IPS-15b (cell line): ENCODE data around the gene ARL15.

ENCODE experiments used
- H3K27me3 ChIP-seq: one replicate; pipeline ENCODE4 v1.6.1; 2013; ENCODE audit warnings: low read length; ENCODE audit not compliant: control insufficient read depth, insufficient read depth
- H3K36me3 ChIP-seq: one replicate; pipeline ENCODE4 v1.6.1; 2013; ENCODE audit warnings: low read length; ENCODE audit not compliant: control insufficient read depth, insufficient read depth
- H3K4me1 ChIP-seq: one replicate; pipeline ENCODE4 v1.6.1; 2013; ENCODE audit warnings: mild to moderate bottlenecking, low read length; ENCODE audit not compliant: control insufficient read depth, insufficient read depth
- H3K4me3 ChIP-seq: one replicate; pipeline ENCODE4 v1.5.1; 2013; ENCODE audit warnings: low read depth, low read length
- H3K9ac ChIP-seq: one replicate; pipeline ENCODE4 v1.6.1; 2013; ENCODE audit warnings: low read depth, mild to moderate bottlenecking, low read length
- H3K9me3 ChIP-seq: one replicate; pipeline ENCODE4 v1.6.1; 2013; ENCODE audit warnings: mild to moderate bottlenecking, low read length; ENCODE audit not compliant: control insufficient read depth, insufficient read depth

ARL15 gene

DNA sequence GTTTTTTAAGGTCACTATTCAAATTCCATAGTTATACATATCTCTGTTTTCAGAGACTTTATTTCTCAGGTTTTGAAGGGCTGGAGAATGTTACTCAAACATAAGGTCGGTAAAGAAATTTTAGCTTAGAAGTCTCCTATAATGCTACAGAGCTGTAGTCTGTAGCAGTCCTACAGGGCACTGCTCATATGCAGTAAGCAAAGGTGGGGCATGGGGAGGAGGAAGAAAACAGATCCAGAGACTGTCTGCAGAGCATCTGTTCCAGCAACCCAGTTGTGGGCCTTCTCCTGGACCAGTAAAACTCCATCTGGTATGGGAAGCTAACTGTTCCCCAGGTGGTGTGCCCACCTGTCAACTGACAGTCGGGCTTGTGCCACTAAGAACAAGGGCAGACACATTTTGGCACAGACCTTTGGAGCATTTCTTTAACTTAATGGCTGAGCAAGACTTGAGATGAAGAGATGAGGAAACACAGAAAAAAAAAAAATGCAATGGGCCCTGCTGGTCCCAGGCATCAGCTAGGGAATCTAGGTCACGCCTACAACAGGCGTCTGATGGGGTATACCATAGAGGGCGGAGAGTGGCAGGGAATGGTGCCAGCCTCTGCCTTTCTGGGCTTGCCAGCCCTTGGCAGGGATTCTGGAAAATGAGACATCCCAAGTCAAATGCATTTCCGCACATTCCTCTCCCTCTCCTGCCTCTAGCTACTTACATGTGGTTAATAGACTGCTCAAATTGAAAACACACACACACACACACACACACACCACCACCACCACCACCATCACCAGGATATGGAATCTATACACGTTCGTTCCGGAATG lies 218.9 kb downstream of the ARL15 start:
- Histone ChIP-seq H3K9ac (no peak overlapping the region), H3K4me1 (peaks cover 11% of the 10 kb centered on the region)

DNA sequence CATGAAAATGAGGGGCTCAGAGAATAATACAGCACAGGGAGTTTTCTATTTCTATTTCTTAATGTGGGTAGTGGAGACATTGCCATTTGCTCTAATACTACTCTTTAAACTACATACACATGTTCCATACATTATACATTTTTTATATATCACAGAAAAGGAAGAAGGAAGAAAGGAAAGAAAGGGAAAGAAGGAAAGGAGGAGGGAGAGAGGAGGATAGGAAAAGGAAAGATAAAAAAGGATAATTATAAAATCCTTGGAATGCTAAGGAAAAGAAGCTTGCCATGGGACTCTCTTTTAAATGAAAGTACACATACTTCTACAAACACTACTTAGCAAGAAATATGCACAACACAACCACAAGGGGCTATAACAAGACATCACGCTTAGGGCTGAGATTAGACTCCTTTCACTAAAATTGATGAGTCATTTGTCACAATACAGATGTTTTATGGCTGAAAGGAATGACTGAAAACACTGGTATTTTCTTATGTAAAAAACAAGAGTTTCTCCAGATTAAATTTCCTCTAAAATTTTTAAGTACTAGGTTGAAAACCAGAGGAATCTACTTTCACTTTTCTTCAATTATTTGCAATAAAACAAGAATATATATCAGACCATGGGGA lies 219.8 kb downstream of the ARL15 start:
- Histone ChIP-seq H3K27me3 (no peaks in the 10 kb centered on the region), H3K4me1 (peaks cover 11% of the 10 kb centered on the region), H3K9ac (no peak overlapping the region), H3K36me3 (no peaks in the 10 kb centered on the region), H3K9me3 (no peaks in the 10 kb centered on the region), H3K4me3 (no peak overlapping the region)

More for the DNA sequence above, 218.9 kb downstream of the ARL15 start:
- Histone ChIP-seq H3K4me3 (no peak overlapping the region), H3K36me3 (no peaks in the 10 kb centered on the region), H3K9me3 (no peaks in the 10 kb centered on the region), H3K27me3 (no peaks in the 10 kb centered on the region)

DNA sequence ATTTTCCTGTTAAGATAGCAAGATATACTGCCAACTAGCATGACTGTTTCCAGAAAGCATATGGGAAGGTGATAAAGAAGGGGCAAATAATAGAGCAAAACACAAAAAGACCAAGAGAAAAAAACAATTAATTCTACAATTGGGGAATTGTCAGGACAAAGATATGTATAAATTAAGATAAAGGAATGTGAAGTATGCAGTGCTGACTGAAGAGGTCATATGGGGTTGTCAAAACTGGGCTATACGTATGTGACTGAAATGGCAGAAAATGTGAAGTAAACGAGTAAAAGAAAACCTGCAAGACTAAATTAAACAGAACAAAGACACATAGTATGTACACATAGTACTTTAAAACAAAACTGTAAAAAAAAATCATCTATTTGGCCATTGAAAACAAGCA lies 222.3 kb downstream of the ARL15 start:
- Histone ChIP-seq H3K27me3 (no peaks in the 10 kb centered on the region), H3K4me3 (no peak overlapping the region), H3K36me3 (no peaks in the 10 kb centered on the region), H3K9me3 (no peaks in the 10 kb centered on the region), H3K4me1 (peaks cover 11% of the 10 kb centered on the region), H3K9ac (no peak overlapping the region)

DNA sequence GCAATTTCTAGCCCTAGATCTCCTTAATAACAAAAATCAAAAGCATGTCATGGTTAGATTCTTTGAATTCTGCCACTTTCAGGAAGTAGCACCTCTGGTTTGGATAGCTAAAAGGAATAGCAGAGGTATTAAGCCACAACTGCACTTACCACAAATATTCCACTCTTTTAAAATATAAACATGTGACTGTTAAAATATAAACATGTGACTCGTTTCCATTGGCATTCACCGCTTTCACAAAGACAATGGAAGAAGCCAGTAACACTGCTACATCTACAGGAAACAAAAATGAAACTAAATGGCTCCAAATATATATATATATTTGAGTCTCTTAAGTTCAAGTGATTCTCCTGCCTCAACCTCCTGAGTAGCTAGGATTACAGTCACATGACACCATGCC lies 222.9 kb downstream of the ARL15 start:
- Histone ChIP-seq H3K4me1 (peaks cover 11% of the 10 kb centered on the region), H3K4me3 (no peak overlapping the region), H3K27me3 (no peaks in the 10 kb centered on the region), H3K36me3 (no peaks in the 10 kb centered on the region), H3K9ac (no peak overlapping the region), H3K9me3 (no peaks in the 10 kb centered on the region)

DNA sequence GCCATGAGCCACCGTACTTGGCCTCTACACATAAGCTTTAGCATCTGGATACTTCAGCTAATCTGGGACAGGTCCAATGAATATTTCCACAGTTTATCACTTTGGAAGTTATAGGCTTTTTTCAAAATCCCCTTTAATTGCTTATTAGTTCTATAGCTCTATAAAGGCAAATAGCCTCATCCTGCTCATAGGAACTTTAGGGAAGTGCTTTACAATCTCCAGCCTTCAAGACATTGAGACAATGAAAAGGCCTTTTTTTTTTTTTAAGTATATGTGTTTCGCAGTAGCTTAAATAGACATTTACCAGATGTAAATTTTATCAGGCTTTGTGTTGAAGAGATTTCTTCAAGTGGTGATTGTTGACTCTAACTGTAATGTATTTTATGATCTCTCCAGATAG lies 224.2 kb downstream of the ARL15 start:
- no peaks in the 10 kb centered on the region for H3K27me3 ChIP-seq
- no peak overlapping the region for H3K4me3 ChIP-seq
- peaks cover 11% of the 10 kb centered on the region for H3K4me1 ChIP-seq
- no peaks in the 10 kb centered on the region for H3K36me3 ChIP-seq
- H3K9ac ChIP-seq, result no peak overlapping the region
- no peaks in the 10 kb centered on the region for H3K9me3 ChIP-seq

DNA sequence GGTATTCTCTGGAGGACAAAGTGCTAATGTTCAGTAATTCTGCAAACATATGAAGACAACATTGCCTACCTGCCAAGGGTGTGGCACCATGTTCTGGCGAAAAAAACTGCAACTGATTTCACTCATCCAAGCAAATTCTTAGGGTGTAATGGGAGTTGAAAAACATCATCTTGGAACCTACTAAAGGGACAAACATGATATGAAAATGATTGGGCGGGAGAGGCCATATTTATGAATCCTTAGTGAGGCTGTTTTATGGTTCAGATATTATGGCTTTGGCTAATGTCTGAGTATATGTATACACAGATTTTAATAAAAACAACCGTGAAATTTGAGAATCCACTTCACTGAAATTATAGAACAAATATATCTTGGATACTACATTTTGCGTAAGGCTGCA lies 225.7 kb downstream of the ARL15 start:
- no peaks in the 10 kb centered on the region for H3K27me3 ChIP-seq

DNA sequence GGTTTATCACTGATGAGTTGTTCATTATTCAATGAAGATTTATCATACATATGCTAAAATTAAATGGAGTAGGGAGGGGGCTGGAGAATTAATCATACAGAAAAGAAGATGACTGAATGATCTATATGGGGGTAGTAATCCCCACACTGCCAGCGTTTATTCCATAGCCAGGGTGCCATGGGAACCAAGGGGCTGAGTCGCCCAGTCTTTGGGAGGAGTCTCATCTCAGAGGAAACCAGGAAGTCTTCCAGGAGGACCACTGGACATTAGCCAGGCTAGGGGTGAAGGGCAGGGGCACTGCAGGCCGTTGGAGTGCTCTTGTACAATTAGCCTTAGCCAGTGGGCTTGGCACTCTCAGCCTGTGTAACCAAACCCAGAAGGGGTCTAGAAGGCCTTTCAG lies 226.5 kb downstream of the ARL15 start:
- Histone ChIP-seq H3K4me3 (no peak overlapping the region), H3K9me3 (no peaks in the 10 kb centered on the region), H3K4me1 (peaks cover 3% of the 10 kb centered on the region), H3K9ac (no peak overlapping the region), H3K27me3 (no peaks in the 10 kb centered on the region), H3K36me3 (no peaks in the 10 kb centered on the region)

More for the DNA sequence above, 225.7 kb downstream of the ARL15 start:
- H3K4me1 ChIP-seq, result peaks cover 6% of the 10 kb centered on the region
- H3K4me3 ChIP-seq, result no peak overlapping the region
- no peaks in the 10 kb centered on the region for H3K36me3 ChIP-seq
- no peaks in the 10 kb centered on the region for H3K9me3 ChIP-seq
- no peak overlapping the region for H3K9ac ChIP-seq

DNA sequence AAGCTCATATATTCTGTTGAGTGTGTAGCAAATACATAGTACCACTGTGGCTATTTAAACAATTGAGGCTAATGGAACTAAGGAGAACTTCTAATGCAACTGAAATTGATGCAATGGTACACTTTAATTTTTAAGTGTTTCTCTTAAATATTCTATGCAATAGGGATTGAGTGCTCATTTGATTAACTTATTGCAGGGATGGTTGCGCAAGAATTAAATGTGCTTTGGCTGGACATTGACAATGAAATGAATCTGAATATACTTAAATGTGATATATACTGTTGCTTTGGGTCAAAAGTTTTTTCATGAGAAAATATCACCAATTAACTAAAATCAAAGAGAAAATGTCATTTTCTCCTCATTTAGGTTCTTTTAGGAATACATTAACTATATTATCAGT lies 227.1 kb downstream of the ARL15 start:
- no peaks in the 10 kb centered on the region for H3K4me1 ChIP-seq
- H3K4me3 ChIP-seq, result no peak overlapping the region
- no peak overlapping the region for H3K9ac ChIP-seq
- H3K9me3 ChIP-seq, result no peaks in the 10 kb centered on the region
- no peaks in the 10 kb centered on the region for H3K27me3 ChIP-seq
- H3K36me3 ChIP-seq, result no peaks in the 10 kb centered on the region

DNA sequence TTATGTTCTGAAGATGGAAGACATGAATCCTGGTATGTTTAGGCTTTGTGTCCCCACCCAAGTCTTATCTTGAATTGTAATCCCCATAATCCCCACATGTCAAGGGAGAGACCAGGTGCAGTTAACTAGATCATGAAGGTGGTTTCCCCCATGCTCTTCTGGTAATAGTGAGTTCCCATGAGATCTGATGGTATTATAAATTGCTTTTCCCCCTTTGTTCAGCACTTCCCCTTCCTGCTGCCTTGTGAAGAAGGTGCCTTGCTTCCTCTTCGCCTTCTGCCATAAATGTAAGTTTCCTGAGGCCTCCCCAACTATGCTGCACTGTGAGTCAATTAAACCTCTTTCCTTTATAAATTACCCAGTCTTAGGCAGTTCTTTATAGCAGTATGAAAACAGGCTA lies 229.0 kb downstream of the ARL15 start:
- Histone ChIP-seq H3K36me3 (no peaks in the 10 kb centered on the region), H3K27me3 (no peaks in the 10 kb centered on the region), H3K4me1 (no peaks in the 10 kb centered on the region), H3K4me3 (no peak overlapping the region), H3K9me3 (no peaks in the 10 kb centered on the region), H3K9ac (no peak overlapping the region)

DNA sequence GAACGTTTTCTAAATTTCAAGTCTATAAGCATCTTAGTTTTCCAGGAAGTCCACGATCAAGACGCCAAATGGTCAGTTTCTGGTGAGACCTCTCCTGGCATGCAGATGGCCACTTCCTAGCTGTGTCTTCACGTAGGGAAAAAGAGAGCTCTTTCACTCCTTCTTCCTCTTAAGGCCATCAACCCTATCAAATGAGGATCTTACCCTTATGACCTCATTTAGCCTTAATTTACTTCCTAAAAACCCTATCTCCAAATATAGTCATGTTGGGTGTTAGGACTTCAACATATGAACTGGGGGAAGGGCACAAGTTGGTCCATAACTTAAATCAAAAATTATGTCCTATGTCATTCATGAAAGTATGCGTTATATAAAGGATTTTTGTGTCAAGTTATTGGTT lies 229.5 kb downstream of the ARL15 start:
- no peaks in the 10 kb centered on the region for H3K27me3 ChIP-seq

DNA sequence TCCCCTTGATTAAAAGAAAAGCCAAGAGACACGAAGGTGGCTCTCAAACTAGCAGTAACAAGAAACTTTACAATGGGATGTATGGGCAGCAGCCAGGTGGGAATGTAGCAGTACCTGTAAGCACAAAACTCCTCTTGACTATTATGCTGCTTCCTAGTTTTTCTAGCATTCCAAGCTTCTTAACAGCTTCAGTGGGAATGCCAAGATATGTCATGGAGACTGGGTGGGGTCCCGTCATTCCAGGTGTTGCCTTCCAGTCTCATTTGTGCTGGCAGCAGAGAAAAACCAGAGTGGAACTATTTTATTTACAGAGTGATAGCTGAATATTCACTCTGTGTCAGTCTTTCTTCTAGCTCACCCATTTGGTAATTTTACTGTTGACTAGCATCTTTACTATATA lies 236.6 kb downstream of the ARL15 start:
- Histone ChIP-seq H3K9me3 (no peaks in the 10 kb centered on the region), H3K9ac (no peak overlapping the region), H3K4me1 (no peaks in the 10 kb centered on the region), H3K27me3 (no peaks in the 10 kb centered on the region), H3K36me3 (no peaks in the 10 kb centered on the region), H3K4me3 (no peak overlapping the region)

More for the DNA sequence above, 229.5 kb downstream of the ARL15 start:
- H3K4me1 ChIP-seq, result no peaks in the 10 kb centered on the region
- no peaks in the 10 kb centered on the region for H3K36me3 ChIP-seq
- H3K9me3 ChIP-seq, result no peaks in the 10 kb centered on the region
- no peak overlapping the region for H3K9ac ChIP-seq
- H3K4me3 ChIP-seq, result no peak overlapping the region

DNA sequence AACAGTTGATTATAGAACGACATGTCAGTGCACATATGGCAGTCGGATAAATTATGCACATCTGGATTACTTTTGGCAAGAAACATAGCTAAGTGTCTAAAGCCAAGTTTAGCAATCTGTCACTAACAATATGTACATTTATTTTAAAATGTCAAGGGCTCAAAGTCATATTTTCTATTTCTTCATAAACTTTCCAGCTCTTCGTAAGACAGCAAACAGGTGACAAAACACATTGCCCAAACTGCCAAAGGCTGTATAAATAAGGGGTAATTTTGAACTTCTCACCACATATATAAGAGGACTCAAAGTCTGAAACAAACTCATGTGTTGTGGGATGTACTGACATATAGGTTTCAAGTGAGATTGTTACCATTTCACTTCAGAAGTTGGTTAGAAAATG lies 237.2 kb downstream of the ARL15 start:
- Histone ChIP-seq H3K9me3 (no peaks in the 10 kb centered on the region), H3K27me3 (no peaks in the 10 kb centered on the region), H3K9ac (no peak overlapping the region), H3K36me3 (no peaks in the 10 kb centered on the region), H3K4me3 (no peak overlapping the region), H3K4me1 (no peaks in the 10 kb centered on the region)
